ENCODE results near the gene IL4R. TPM values are rescaled to one million over a fixed set of nuclear protein-coding genes. Genes with fewer than 3 reads are reported as not detected.

Gene IL4R
- total and polyA plus RNA-seq, 2 experiments from 2014 or later, result 6.4 to 17.6 TPM

- no peak overlapping the region for H3K4me3 ChIP-seq
- ATAC-seq, result no peak
- H3K79me2 ChIP-seq (replicated peaks; ENCODE audit: insufficient read depth), result no peaks in the 10 kb centered on the region
- no peak for DNase-seq (ENCODE audit: low spot score)
- H3K36me3 ChIP-seq (ENCODE audit: insufficient read depth), result no peaks in the 10 kb centered on the region
- H4K20me1 ChIP-seq (replicated peaks; ENCODE audit: insufficient read depth), result no peaks in the 10 kb centered on the region
- no peaks in the 10 kb centered on the region for H3K9me2 ChIP-seq (ENCODE audit: insufficient read depth)
- Mint-ChIP-seq H3K9me3 (peaks cover 9% of the 10 kb centered on the region; the same call in 2 of the 3 replicates), H3K4me3 (no peak overlapping the region), H3K4me1 (no peaks in the 10 kb centered on the region), H3K27me3 (ENCODE audit: insufficient read depth, low read depth, poor library complexity) (peaks cover 2% of the 10 kb centered on the region), H3K36me3 (ENCODE audit: low read depth) (no peaks in the 10 kb centered on the region; the same call in 2 of the 3 replicates), H3K27ac (no peak overlapping the region)
- H3K27ac ChIP-seq (ENCODE audit: low read depth), result no peak overlapping the region
- no peak overlapping the region for H3K4me2 ChIP-seq
- no peak overlapping the region for H2AFZ ChIP-seq
- TF ChIP-seq EZH2phosphoT487 (IDR thresholded peaks at IDR 0.05; ENCODE audit: unreplicated experiment) (no peak), JUNB (IDR thresholded peaks at IDR 0.05; ENCODE audit: unreplicated experiment) (no peak), ZNF114 (CRISPR knock-in tag; IDR thresholded peaks at IDR 0.05) (no peak), NANOG (IDR thresholded peaks at IDR 0.05; ENCODE audit: borderline replicate concordance) (no peak), CREB1 (CRISPR knock-in tag; IDR thresholded peaks at IDR 0.05; ENCODE audit: low read depth) (no peak), ZNF331 (CRISPR knock-in tag; IDR thresholded peaks at IDR 0.05; ENCODE audit: low read depth) (no peak), STAT1 (IDR thresholded peaks at IDR 0.05; ENCODE audit: unreplicated experiment) (no peak), EZH2 (IDR thresholded peaks at IDR 0.05; ENCODE audit: low read depth, unreplicated experiment) (no peak), CTCF (conservative IDR thresholded peaks at IDR 0.05; ENCODE audit: low read depth in 2 of 2) (no peak), POLR2AphosphoS5 (IDR thresholded peaks at IDR 0.05; ENCODE audit: low read depth) (no peak), ETS1 (IDR thresholded peaks at IDR 0.05) (no peak)
- TF ChIP-seq, protein P1, sequence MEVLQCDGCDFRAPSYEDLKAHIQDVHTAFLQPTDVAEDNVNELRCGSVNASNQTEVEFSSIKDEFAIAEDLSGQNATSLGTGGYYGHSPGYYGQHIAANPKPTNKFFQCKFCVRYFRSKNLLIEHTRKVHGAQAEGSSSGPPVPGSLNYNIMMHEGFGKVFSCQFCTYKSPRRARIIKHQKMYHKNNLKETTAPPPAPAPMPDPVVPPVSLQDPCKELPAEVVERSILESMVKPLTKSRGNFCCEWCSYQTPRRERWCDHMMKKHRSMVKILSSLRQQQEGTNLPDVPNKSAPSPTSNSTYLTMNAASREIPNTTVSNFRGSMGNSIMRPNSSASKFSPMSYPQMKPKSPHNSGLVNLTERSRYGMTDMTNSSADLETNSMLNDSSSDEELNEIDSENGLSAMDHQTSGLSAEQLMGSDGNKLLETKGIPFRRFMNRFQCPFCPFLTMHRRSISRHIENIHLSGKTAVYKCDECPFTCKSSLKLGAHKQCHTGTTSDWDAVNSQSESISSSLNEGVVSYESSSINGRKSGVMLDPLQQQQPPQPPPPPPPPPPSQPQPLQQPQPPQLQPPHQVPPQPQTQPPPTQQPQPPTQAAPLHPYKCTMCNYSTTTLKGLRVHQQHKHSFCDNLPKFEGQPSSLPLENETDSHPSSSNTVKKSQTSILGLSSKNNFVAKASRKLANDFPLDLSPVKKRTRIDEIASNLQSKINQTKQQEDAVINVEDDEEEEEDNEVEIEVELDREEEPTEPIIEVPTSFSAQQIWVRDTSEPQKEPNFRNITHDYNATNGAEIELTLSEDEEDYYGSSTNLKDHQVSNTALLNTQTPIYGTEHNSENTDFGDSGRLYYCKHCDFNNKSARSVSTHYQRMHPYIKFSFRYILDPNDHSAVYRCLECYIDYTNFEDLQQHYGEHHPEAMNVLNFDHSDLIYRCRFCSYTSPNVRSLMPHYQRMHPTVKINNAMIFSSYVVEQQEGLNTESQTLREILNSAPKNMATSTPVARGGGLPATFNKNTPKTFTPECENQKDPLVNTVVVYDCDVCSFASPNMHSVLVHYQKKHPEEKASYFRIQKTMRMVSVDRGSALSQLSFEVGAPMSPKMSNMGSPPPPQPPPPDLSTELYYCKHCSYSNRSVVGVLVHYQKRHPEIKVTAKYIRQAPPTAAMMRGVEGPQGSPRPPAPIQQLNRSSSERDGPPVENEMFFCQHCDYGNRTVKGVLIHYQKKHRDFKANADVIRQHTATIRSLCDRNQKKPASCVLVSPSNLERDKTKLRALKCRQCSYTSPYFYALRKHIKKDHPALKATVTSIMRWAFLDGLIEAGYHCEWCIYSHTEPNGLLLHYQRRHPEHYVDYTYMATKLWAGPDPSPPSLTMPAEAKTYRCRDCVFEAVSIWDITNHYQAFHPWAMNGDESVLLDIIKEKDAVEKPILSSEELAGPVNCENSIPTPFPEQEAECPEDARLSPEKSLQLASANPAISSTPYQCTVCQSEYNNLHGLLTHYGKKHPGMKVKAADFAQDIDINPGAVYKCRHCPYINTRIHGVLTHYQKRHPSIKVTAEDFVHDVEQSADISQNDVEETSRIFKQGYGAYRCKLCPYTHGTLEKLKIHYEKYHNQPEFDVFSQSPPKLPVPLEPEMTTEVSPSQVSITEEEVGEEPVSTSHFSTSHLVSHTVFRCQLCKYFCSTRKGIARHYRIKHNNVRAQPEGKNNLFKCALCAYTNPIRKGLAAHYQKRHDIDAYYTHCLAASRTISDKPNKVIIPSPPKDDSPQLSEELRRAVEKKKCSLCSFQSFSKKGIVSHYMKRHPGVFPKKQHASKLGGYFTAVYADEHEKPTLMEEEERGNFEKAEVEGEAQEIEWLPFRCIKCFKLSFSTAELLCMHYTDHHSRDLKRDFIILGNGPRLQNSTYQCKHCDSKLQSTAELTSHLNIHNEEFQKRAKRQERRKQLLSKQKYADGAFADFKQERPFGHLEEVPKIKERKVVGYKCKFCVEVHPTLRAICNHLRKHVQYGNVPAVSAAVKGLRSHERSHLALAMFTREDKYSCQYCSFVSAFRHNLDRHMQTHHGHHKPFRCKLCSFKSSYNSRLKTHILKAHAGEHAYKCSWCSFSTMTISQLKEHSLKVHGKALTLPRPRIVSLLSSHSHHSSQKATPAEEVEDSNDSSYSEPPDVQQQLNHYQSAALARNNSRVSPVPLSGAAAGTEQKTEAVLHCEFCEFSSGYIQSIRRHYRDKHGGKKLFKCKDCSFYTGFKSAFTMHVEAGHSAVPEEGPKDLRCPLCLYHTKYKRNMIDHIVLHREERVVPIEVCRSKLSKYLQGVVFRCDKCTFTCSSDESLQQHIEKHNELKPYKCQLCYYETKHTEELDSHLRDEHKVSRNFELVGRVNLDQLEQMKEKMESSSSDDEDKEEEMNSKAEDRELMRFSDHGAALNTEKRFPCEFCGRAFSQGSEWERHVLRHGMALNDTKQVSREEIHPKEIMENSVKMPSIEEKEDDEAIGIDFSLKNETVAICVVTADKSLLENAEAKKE (CRISPR knock-in tag; IDR thresholded peaks at IDR 0.05), result no peak
- TF ChIP-seq, protein P2, sequence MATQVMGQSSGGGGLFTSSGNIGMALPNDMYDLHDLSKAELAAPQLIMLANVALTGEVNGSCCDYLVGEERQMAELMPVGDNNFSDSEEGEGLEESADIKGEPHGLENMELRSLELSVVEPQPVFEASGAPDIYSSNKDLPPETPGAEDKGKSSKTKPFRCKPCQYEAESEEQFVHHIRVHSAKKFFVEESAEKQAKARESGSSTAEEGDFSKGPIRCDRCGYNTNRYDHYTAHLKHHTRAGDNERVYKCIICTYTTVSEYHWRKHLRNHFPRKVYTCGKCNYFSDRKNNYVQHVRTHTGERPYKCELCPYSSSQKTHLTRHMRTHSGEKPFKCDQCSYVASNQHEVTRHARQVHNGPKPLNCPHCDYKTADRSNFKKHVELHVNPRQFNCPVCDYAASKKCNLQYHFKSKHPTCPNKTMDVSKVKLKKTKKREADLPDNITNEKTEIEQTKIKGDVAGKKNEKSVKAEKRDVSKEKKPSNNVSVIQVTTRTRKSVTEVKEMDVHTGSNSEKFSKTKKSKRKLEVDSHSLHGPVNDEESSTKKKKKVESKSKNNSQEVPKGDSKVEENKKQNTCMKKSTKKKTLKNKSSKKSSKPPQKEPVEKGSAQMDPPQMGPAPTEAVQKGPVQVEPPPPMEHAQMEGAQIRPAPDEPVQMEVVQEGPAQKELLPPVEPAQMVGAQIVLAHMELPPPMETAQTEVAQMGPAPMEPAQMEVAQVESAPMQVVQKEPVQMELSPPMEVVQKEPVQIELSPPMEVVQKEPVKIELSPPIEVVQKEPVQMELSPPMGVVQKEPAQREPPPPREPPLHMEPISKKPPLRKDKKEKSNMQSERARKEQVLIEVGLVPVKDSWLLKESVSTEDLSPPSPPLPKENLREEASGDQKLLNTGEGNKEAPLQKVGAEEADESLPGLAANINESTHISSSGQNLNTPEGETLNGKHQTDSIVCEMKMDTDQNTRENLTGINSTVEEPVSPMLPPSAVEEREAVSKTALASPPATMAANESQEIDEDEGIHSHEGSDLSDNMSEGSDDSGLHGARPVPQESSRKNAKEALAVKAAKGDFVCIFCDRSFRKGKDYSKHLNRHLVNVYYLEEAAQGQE (IDR thresholded peaks at IDR 0.05; ENCODE audit: unreplicated experiment), result no peak
- no peaks in the 10 kb centered on the region for H3F3A ChIP-seq (replicated peaks; ENCODE audit: low read depth)
- no peaks in the 10 kb centered on the region for H3K27me3 ChIP-seq (ENCODE audit: insufficient read depth)
- no peaks in the 10 kb centered on the region for H3K4me1 ChIP-seq (ENCODE audit: insufficient read depth)
These were observed 72.9 kb downstream of the IL4R start for GRCh38 chr16:27386674-27387073.

Data from GM23338 (cell line).